VCaP (cell line): ENCODE results near the gene NKX6-2.
"Not testable (repeated sequence)": the region's sequence is repeated elsewhere in the genome, so short reads cannot be mapped to it uniquely, and the experiment has no call there.

Experiments used
- H3K27ac ChIP-seq: fragments of 450-650 bp; 2 replicates; pipeline ENCODE4 v1.5.1; 2017
- TF ChIP-seq, protein P1 (sequence below): fragments of 450-650 bp; conservative IDR thresholded peaks from 2 replicates; pipeline ENCODE4 v1.5.1; 2017; ENCODE audit warnings: mild to moderate bottlenecking, moderate library complexity

The NKX6-2 gene

DNA sequence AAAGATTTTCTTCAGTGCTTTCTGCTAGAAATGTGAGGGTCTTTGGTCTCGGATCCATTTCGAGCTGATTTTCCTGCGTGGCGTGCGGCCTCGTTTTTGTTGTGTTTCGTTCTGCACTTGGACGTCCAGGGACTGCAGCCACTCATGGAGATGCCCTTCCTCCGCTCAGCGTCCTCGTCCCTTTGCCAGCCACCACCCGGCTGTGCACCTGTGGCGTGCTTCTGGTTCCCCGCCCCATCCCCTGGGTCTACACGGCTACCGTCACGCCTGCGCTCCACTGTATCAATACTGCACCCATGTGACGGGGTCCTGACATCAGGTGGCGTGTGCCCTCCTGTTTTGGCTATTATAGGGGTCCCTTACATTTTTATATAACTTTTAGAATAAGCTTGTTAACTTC is 42.7 kb upstream of the NKX6-2 start:
- H3K27ac ChIP-seq, result no peak overlapping the region
- TF ChIP-seq, protein P1, sequence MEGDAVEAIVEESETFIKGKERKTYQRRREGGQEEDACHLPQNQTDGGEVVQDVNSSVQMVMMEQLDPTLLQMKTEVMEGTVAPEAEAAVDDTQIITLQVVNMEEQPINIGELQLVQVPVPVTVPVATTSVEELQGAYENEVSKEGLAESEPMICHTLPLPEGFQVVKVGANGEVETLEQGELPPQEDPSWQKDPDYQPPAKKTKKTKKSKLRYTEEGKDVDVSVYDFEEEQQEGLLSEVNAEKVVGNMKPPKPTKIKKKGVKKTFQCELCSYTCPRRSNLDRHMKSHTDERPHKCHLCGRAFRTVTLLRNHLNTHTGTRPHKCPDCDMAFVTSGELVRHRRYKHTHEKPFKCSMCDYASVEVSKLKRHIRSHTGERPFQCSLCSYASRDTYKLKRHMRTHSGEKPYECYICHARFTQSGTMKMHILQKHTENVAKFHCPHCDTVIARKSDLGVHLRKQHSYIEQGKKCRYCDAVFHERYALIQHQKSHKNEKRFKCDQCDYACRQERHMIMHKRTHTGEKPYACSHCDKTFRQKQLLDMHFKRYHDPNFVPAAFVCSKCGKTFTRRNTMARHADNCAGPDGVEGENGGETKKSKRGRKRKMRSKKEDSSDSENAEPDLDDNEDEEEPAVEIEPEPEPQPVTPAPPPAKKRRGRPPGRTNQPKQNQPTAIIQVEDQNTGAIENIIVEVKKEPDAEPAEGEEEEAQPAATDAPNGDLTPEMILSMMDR, result no peak

DNA sequence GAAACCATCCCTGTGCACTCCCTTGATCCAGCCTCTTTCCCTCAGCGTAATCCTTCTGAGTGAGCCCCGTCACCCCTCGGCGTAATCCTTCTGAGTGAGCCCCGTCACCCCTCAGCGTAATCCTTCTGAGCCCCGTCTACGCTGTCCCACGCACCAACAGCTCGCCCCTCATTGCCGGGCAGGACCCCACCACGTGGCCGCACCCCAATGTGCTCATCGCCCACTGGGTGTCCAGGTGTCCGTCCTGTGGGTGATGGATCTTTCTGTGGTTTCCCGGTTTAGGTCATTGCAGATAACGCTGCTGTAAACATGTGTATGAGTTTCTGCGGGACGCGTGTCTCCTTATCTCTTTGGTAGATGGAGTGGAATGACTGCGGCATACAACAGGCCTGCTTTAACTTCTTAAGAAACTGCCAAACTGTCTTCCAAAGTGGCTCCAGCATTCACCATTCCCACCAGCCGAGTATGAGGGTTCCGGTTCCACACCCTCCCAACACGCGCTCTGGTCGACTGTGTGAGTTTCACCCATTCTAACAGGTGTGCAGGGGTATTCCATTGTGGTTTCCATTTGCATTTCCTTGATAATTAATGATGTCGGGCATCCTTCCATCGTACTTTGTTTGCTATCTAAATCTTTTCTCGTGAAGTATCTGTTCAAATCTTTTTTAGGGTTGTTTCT is 42.1 kb upstream of the NKX6-2 start:
- TF ChIP-seq, protein P1, result no peak
- no peak overlapping the region for H3K27ac ChIP-seq

DNA sequence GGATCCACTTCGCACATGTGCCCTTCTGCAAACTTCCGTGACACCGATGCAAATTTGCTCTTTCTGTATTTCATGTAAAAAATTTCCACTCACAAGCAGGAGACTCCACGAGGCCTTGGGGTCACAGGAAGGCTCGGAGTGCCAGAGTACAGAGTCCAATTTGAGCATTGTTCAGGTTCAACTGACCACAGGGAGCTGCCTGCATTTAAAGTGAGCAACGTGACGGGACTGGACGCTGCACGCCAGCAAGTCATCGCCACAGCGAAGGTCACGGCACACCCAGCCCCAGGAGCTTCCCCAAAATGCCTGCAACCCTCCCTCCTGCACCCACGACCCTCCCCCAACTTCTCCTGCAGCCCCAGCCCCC is 41.5 kb upstream of the NKX6-2 start:
- TF ChIP-seq, protein P1, result no peak
- no peak overlapping the region for H3K27ac ChIP-seq

DNA sequence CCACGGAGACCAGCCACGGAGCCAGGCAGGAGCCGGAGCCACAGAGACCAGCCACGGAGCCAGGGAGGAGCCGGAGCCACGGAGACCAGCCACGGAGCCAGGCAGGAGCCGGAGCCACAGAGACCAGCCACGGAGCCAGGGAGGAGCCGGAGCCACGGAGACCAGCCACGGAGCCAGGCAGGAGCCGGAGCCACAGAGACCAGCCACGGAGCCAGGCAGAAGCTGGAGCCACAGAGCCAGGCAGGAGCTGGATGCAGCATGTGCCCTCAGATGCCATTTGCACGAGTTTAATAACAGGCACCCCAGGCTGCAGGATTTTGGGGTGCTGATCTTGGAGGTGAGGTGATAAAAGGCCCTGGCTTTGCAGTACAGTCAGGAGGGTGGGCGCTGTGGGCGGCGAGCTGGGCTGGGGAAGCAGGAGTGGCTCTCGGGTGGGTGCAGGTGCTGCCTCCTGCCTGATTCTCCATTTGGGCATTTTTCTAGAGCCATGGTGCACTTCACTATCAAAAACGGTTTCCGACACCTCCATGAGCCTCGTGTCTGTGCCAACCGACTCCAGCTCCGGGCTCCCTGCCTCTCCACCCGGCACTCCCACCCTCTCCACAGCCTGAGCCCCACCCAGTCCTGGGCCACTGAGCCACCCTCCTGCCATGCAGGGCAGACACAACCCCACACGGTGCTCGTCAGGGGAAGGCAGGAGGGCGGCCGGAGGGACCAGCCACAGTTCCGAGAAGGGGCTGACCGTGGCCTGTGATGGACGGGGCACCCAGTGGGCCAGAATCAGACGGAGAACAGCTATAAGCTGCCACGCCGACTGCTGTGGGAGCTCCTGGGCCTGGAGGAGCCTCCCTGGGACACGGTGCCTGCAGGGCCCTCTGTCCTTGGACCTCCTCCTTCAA is 40.8 kb upstream of the NKX6-2 start:
- no peak overlapping the region for H3K27ac ChIP-seq
- TF ChIP-seq, protein P1, result no peak

DNA sequence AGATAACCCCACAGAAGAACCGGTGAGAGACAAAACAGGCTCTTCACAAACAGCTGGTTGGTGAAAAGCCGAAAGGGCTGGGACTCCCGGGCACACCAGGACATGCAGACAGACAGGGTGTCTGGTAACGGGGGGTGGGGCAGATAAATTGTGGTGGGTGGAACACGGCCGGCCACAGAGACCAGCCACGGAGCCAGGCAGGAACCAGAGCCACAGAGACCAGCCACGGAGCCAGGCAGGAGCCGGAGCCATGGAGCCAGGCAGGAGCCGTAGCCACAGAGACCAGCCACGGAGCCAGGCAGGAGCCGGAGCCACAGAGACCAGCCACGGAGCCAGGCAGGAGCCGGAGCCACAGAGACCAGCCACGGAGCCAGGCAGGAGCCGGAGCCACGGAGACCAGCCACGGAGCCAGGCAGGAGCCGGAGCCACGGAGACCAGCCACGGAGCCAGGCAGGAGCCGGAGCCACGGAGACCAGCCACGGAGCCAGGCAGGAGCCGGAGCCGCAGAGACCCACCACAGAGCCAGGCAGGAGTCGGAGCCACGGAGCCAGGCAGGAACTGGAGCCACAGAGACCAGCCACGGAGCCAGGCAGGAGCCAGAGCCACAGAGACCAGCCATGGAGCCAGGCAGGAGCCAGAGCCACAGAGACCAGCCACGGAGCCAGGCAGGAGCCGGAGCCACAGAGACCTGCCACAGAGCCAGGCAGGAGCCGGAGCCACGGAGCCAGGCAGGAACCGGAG is 40.0 kb upstream of the NKX6-2 start:
- H3K27ac ChIP-seq, result not testable (repeated sequence)

DNA sequence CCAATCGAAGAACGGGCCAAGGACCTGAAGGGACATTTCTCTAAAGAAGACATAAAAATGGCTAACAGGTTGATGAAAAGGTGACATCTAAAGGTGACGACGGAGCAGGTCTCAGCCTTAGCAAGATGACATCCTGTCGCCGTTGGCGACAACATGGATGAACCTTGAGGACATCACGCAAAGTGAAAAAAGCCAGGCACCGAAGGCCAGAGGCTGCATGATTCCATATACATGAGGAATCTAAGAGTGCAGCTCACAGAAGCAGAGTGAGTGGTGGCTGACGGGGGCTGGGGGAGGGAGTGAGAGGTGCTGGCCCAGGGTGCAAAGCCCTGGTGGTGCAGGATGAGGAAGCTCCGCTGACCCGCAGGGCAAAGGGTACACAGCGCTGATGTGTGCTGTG is 34.1 kb upstream of the NKX6-2 start:
- no peak overlapping the region for H3K27ac ChIP-seq
- TF ChIP-seq, protein P1, result no peak

DNA sequence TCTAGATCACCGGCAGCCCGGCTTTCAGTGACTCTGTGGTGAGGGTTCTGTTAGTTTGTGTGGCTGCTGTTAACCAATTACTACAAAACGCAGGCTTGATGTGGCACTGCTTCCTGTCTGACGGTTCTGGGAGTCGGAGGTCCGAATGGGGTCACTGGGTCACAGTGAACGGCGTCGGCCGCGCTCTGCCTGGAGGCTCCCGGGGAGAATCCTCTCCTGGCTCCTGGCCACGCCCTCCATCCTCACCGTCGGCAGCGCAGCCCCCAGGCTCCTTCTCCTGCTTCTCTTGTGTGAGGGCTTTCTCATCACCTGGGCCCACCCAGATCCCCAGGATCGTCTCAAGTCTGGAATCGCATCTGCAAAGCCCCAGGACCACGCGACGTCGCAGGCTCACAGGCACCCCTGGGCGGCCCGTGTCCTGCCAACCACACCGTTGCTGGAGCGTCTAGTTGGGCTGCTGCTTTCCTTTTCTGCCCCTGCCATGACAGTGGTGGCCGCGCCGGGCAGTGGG is 31.8 kb upstream of the NKX6-2 start:
- no peak overlapping the region for H3K27ac ChIP-seq
- TF ChIP-seq, protein P1, result no peak
